ENCODE data around the gene NDUFAF5.

Gene NDUFAF5

GRCh38 chr20:13809855-13810254, 25.0 kb downstream of the NDUFAF5 start:
- no peak for DNase-seq (ENCODE audit: low read depth in 1 of 2, low spot score in 1 of 2)
- no peak overlapping the region for H3K4me3 ChIP-seq (replicated peaks; ENCODE audit: insufficient read depth, low read length)
- no peaks in the 10 kb centered on the region for H3K27me3 ChIP-seq (ENCODE audit: insufficient read depth, poor library complexity, severe bottlenecking)
- no peak for TF ChIP-seq REST (IDR thresholded peaks at IDR 0.05; ENCODE audit: insufficient replicate concordance, low read depth)
- no peak overlapping the region for H3K27ac ChIP-seq (replicated peaks)

DNA sequence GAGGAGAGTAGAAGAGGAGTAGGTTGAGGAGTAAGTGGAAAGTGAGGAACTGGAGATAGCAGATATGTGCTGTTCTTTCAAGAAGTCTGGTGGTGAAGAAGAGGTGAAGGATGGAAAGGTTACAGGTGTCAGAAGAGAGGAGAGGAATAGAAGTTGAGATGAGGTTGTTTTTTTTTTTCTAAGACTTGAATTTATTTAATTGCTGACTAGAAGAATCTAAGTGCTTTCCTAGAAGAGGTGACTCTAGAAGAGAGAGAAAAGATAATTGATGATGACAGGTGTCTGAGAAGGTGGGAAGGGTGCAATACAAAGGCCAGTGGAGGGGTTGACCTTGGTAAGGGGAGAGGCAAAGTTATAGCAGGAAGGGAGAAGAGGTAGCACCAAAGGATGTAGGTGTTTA, 25.6 kb downstream of the NDUFAF5 start:
- no peaks in the 10 kb centered on the region for H3K27me3 ChIP-seq (ENCODE audit: insufficient read depth, poor library complexity, severe bottlenecking)
- TF ChIP-seq, protein P1, sequence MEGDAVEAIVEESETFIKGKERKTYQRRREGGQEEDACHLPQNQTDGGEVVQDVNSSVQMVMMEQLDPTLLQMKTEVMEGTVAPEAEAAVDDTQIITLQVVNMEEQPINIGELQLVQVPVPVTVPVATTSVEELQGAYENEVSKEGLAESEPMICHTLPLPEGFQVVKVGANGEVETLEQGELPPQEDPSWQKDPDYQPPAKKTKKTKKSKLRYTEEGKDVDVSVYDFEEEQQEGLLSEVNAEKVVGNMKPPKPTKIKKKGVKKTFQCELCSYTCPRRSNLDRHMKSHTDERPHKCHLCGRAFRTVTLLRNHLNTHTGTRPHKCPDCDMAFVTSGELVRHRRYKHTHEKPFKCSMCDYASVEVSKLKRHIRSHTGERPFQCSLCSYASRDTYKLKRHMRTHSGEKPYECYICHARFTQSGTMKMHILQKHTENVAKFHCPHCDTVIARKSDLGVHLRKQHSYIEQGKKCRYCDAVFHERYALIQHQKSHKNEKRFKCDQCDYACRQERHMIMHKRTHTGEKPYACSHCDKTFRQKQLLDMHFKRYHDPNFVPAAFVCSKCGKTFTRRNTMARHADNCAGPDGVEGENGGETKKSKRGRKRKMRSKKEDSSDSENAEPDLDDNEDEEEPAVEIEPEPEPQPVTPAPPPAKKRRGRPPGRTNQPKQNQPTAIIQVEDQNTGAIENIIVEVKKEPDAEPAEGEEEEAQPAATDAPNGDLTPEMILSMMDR (IDR thresholded peaks at IDR 0.05; ENCODE audit: insufficient read depth, low read length): no peak
- TF ChIP-seq POLR2AphosphoS5 (IDR thresholded peaks at IDR 0.05; ENCODE audit: low read depth): no peak
- no peak for TF ChIP-seq REST (IDR thresholded peaks at IDR 0.05; ENCODE audit: insufficient replicate concordance, low read depth)
- TF ChIP-seq SPI1 (IDR thresholded peaks at IDR 0.05; ENCODE audit: borderline replicate concordance, low read depth): no peak
- no peak for TF ChIP-seq GABPA (IDR thresholded peaks at IDR 0.05; ENCODE audit: low read depth)
- no peak overlapping the region for H3K27ac ChIP-seq (replicated peaks)
- H3K4me3 ChIP-seq (replicated peaks; ENCODE audit: insufficient read depth, low read length): no peak overlapping the region
- no peak for DNase-seq (ENCODE audit: low read depth in 1 of 2, low spot score in 1 of 2)

DNA sequence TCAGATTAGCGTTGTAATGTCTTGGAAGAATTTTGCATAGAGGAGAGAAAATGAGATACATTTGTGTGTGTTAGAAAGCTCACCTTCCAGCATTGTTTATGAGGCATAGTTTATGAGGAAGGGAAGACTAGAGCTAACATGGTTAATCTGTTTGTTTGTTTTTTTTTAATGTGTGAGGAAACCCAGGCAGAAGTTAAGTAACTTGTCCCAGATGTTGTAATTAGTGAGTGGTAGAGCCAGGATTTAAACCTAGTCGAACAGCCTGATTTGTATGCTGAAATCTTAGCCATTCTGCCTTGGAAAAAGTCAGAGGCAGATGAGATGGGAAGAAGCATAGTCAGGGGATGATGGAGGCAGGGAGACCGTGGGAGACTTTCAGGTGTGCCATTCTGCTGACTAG, 29.1 kb downstream of the NDUFAF5 start:
- TF ChIP-seq REST (IDR thresholded peaks at IDR 0.05; ENCODE audit: insufficient replicate concordance, low read depth) (no peak), POLR2AphosphoS5 (IDR thresholded peaks at IDR 0.05; ENCODE audit: low read depth) (no peak), GABPA (IDR thresholded peaks at IDR 0.05; ENCODE audit: low read depth) (no peak), SPI1 (IDR thresholded peaks at IDR 0.05; ENCODE audit: borderline replicate concordance, low read depth) (no peak)
- TF ChIP-seq, protein P1 (IDR thresholded peaks at IDR 0.05; ENCODE audit: insufficient read depth, low read length): no peak
- Histone ChIP-seq H3K4me3 (replicated peaks; ENCODE audit: insufficient read depth, low read length) (no peak overlapping the region), H3K27ac (replicated peaks) (no peak overlapping the region), H3K27me3 (ENCODE audit: insufficient read depth, poor library complexity, severe bottlenecking) (no peaks in the 10 kb centered on the region)
- DNase-seq (ENCODE audit: low read depth in 1 of 2, low spot score in 1 of 2): no peak

GRCh38 chr20:13814672-13815071, 29.8 kb downstream of the NDUFAF5 start:
- H3K27ac ChIP-seq (replicated peaks): no peak overlapping the region
- DNase-seq (ENCODE audit: low read depth in 1 of 2, low spot score in 1 of 2): no peak
- H3K4me3 ChIP-seq (replicated peaks; ENCODE audit: insufficient read depth, low read length): no peak overlapping the region
- H3K27me3 ChIP-seq (ENCODE audit: insufficient read depth, poor library complexity, severe bottlenecking): no peaks in the 10 kb centered on the region
- TF ChIP-seq GABPA (IDR thresholded peaks at IDR 0.05; ENCODE audit: low read depth): no peak
- no peak for TF ChIP-seq REST (IDR thresholded peaks at IDR 0.05; ENCODE audit: insufficient replicate concordance, low read depth)
- TF ChIP-seq, protein P1 (IDR thresholded peaks at IDR 0.05; ENCODE audit: insufficient read depth, low read length): no peak
- no peak for TF ChIP-seq POLR2AphosphoS5 (IDR thresholded peaks at IDR 0.05; ENCODE audit: low read depth)
- no peak for TF ChIP-seq SPI1 (IDR thresholded peaks at IDR 0.05; ENCODE audit: borderline replicate concordance, low read depth)

Data from HL-60 (cell line).